IMR-90 (cell line): ENCODE results near the gene DDN. TPM values are rescaled to one million over a fixed set of nuclear protein-coding genes. Genes with fewer than 3 reads are reported as not detected.
A peak's percentile ranks its signal among the peaks of the same experiment; 100 is the strongest.

Experiments
- ATAC-seq: fragments of 200-7000 bp; cut with Tn5 transposase; 2 replicates; pipeline ENCODE4 v1.9.1; 2020; ENCODE audit warnings: low read depth, mild to moderate bottlenecking, moderate library complexity
- BruUV-seq: library from RNA; stranded (reverse); fragments of 400-500 nt; replicated peaks from 2 replicates; lab custom pipeline; 2021; lab: Mats Ljungman, UMichigan
- CTCF ChIA-PET: fragments of 300-600 bp; formaldehyde crosslinking; extraction: SDS; loops from one replicate; lab custom pipeline; 2021; ENCODE audit warnings: antibody characterized with exemption; lab: Yijun Ruan, JAX
- POLR2A ChIA-PET: fragments of 300-600 bp; sonication (Branson Sonifier 250); formaldehyde crosslinking; loops from one replicate; lab custom pipeline; 2022; ENCODE audit warnings: antibody characterized with exemption; ENCODE audit not compliant: unreplicated experiment; lab: Charles Lee
- DNase-seq: peaks from one replicate; pipeline ENCODE4 v3.0.0; 2013
- H2AFZ ChIP-seq: replicated peaks from 2 replicates; pipeline ENCODE3; 2013; ENCODE audit warnings: low read length, mild to moderate bottlenecking; ENCODE audit not compliant: poor library complexity
- H2AK5ac ChIP-seq: 2 replicates; pipeline ENCODE4 v1.6.1; 2013; ENCODE audit warnings: low read depth, low read length, inconsistent platforms
- H2AK9ac ChIP-seq: replicated peaks from 2 replicates; pipeline ENCODE3; 2013; ENCODE audit warnings: mild to moderate bottlenecking, low read depth, low read length, moderate library complexity; ENCODE audit not compliant: poor library complexity
- H2BK120ac ChIP-seq: 2 replicates; pipeline ENCODE4 v1.6.1; 2013; ENCODE audit warnings: low read depth, low read length, inconsistent platforms
- H2BK15ac ChIP-seq: 3 replicates; pipeline ENCODE4 v1.6.1; 2013; ENCODE audit warnings: low read depth, low read length, inconsistent platforms
- H2BK20ac ChIP-seq: 2 replicates; pipeline ENCODE4 v1.6.1; 2013; ENCODE audit warnings: low read depth, mild to moderate bottlenecking, inconsistent platforms, low read length, moderate library complexity
- H2BK5ac ChIP-seq: 2 replicates; pipeline ENCODE4 v1.6.1; 2013; ENCODE audit warnings: mild to moderate bottlenecking, low read depth, low read length, inconsistent platforms; ENCODE audit not compliant: poor library complexity, severe bottlenecking
- H3K14ac ChIP-seq: replicated peaks from 2 replicates; pipeline ENCODE4 v1.6.1; 2013; ENCODE audit warnings: low read depth, low read length, inconsistent platforms
- H3K18ac ChIP-seq: 2 replicates; pipeline ENCODE4 v1.6.1; 2013; ENCODE audit warnings: low read depth, low read length, control low read depth
- H3K23ac ChIP-seq: 2 replicates; pipeline ENCODE4 v1.6.1; 2013; ENCODE audit warnings: low read depth, low read length, inconsistent platforms
- H3K27ac ChIP-seq: 2 replicates; pipeline ENCODE4 v1.5.1; 2013; ENCODE audit warnings: mild to moderate bottlenecking, control low read depth, low read length; ENCODE audit not compliant: insufficient read depth
- H3K27me3 ChIP-seq: 2 replicates; pipeline ENCODE4 v1.6.1; 2013; ENCODE audit warnings: low read length; ENCODE audit not compliant: control insufficient read depth, insufficient read depth
- H3K36me3 ChIP-seq: 2 replicates; pipeline ENCODE4 v1.6.1; 2013; ENCODE audit warnings: low read length, mixed read lengths; ENCODE audit not compliant: control insufficient read depth, insufficient read depth
- H3K4ac ChIP-seq: 2 replicates; pipeline ENCODE4 v1.6.1; 2013; ENCODE audit warnings: low read depth, low read length, inconsistent platforms
- H3K4me1 ChIP-seq: 2 replicates; pipeline ENCODE4 v1.6.1; 2013; ENCODE audit warnings: low read length, mixed read lengths; ENCODE audit not compliant: control insufficient read depth, insufficient read depth
- H3K4me2 ChIP-seq: 2 replicates; pipeline ENCODE4 v1.6.1; 2013; ENCODE audit warnings: low read depth, mild to moderate bottlenecking, control low read depth, low read length, moderate library complexity
- H3K4me3 ChIP-seq: 2 replicates; pipeline ENCODE4 v1.5.1; 2013; ENCODE audit warnings: low read depth, mild to moderate bottlenecking, control low read depth, low read length, moderate library complexity; ENCODE audit not compliant: insufficient read depth
- H3K56ac ChIP-seq: 2 replicates; pipeline ENCODE4 v1.6.1; 2013; ENCODE audit warnings: low read length, inconsistent platforms; ENCODE audit not compliant: insufficient read depth; ENCODE audit errors: extremely low read depth
- H3K79me1 ChIP-seq, 2 experiments: 2 replicates each; pipeline ENCODE4 v1.6.1; 2013; ENCODE audit warnings: low read length in 2 of 2, inconsistent platforms in 1 of 2, low read depth in 1 of 2
- H3K9ac ChIP-seq: 2 replicates; pipeline ENCODE4 v1.6.1; 2013; ENCODE audit warnings: low read depth, low read length, control low read depth
- H3K9me1 ChIP-seq: 2 replicates; pipeline ENCODE4 v1.6.1; 2013; ENCODE audit warnings: low read length, inconsistent platforms; ENCODE audit not compliant: insufficient read depth
- H3K9me3 ChIP-seq: 2 replicates; pipeline ENCODE4 v1.6.1; 2013; ENCODE audit warnings: low read length; ENCODE audit not compliant: control insufficient read depth, insufficient read depth
- H4K20me1 ChIP-seq: 2 replicates; pipeline ENCODE4 v1.6.1; 2013; ENCODE audit warnings: low read length, inconsistent platforms; ENCODE audit not compliant: insufficient read depth
- H4K5ac ChIP-seq: 2 replicates; pipeline ENCODE4 v1.6.1; 2013; ENCODE audit warnings: mild to moderate bottlenecking, low read depth, low read length, control low read depth
- H4K8ac ChIP-seq, 2 experiments: 2 replicates each; pipeline ENCODE4 v1.6.1; 2013; ENCODE audit warnings: low read depth in 2 of 2, low read length in 2 of 2, control low read depth in 1 of 2, inconsistent platforms in 1 of 2
- H4K91ac ChIP-seq: 2 replicates; pipeline ENCODE4 v1.6.1; 2013; ENCODE audit warnings: low read depth, low read length, inconsistent platforms; ENCODE audit not compliant: insufficient read depth
- CHD1 ChIP-seq: IDR thresholded peaks from 2 replicates; pipeline ENCODE4 v1.6.1; 2012; ENCODE audit warnings: low read depth, low read length, improper control_type of control experiment
- MAFK ChIP-seq: IDR thresholded peaks from 2 replicates; pipeline ENCODE4 v1.6.1; 2012; ENCODE audit warnings: low read depth, low read length, improper control_type of control experiment
- MAZ ChIP-seq: IDR thresholded peaks from 2 replicates; pipeline ENCODE4 v1.6.1; 2012; ENCODE audit warnings: low read depth, mild to moderate bottlenecking, low read length, improper control_type of control experiment, moderate library complexity, borderline replicate concordance
- NFE2L2 ChIP-seq: fragments of 150-350 bp; IDR thresholded peaks from 2 replicates; pipeline ENCODE4 v1.6.1; 2016; ENCODE audit warnings: low read depth, mild to moderate bottlenecking, low read length
- RCOR1 ChIP-seq: IDR thresholded peaks from 2 replicates; pipeline ENCODE4 v1.6.1; 2012; ENCODE audit warnings: mild to moderate bottlenecking, low read length, improper control_type of control experiment; ENCODE audit not compliant: insufficient replicate concordance
- SMC3 ChIP-seq: fragments of 150-350 bp; IDR thresholded peaks from 2 replicates; pipeline ENCODE4 v1.6.1; 2016; ENCODE audit warnings: low read depth, mild to moderate bottlenecking, antibody characterized with exemption, low read length, moderate library complexity
- WGBS, 2 experiments: methylation state at CpG; one replicate each; pipeline versions ENCODE4 v1.1.5 to v1.1.7; 2013; ENCODE audit warnings: missing lambda C conversion rate in 2 of 2; ENCODE audit not compliant: insufficient read length in 1 of 2; ENCODE audit errors: extremely low coverage in 2 of 2; 5-methylcytosine and 5-hydroxymethylcytosine counted together
- dilution Hi-C: fragments of 300-500 bp; cut with HindIII; formaldehyde crosslinking; loops from one replicate; pipeline ENCODE4 v1.14.3; 2018; ENCODE audit warnings: low sequenced_read_pairs; ENCODE audit not compliant: unreplicated experiment
- in situ Hi-C: fragments of 300-500 bp; cut with MboI; formaldehyde crosslinking; loops from 3 replicates; pipeline ENCODE4 v1.14.3; 2019; ENCODE audit warnings: low sequenced_read_pairs, inconsistent platforms, mixed read lengths
- intact Hi-C: fragments of 100-400 bp; cut with micrococcal nuclease; formaldehyde crosslinking; loops from 2 replicates; pipeline ENCODE4 v1.10.0; 2022
- polyA plus RNA-seq, 3 experiments: library from polyadenylated mRNA; depleted of rRNA; stranded (reverse); fragments of >200 nt; gene quantifications; 2 replicates each; pipeline ENCODE4 v1.2.3, GENCODE V29; 2012; ENCODE audit warnings: low replicate concordance in 1 of 3
- total RNA-seq: library from RNA; depleted of rRNA; stranded (reverse); fragments of >200 nt; gene quantifications from 2 replicates; pipeline ENCODE4 v1.2.3, GENCODE V29; 2012
- TF ChIP-seq, protein P1 (sequence below): fragments of 150-350 bp; IDR thresholded peaks from 2 replicates; pipeline ENCODE4 v1.6.1; 2016; ENCODE audit warnings: low read depth, mild to moderate bottlenecking, low read length, moderate library complexity, borderline replicate concordance

Gene DDN
- total and polyA plus RNA-seq, 2 of the 4 experiments (the other 2 are of a cell fraction), result 0.18 to 0.21 TPM

DNA sequence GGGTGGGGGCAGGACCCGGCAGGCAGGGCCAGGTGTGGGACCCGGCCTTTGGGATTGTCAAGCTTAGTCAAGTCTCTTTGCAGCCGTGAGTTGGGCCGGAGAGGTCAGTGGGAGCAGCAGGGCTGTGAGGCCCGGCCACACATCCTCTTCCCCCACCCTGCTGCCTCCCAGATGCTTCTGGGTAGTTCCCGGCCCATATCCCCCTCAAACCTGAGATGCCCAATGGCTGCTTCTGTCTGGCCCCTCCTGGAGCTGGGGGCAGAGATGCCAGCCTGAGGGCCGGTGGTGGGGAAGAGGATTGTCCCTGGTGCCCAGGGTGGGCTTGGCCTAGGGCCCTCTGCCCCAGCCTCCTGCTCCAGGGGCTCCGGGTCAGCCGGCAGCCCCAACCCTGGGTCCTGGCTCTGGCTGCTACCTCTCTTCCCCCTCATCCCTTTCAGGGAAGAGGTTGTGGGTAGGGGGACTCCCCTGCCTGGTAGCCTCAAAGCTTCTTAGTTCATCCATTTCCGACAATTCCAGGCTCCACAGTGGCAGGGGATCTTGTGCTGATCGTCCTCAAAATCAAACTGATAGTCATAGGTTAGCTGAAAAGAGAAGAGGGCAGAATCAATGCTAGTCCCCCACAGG lies 22.2 kb upstream of the DDN start:
- Histone ChIP-seq H2BK15ac (no peak overlapping the region), H4K91ac (no peak overlapping the region), H2BK20ac (no peak overlapping the region), H3K23ac (no peak overlapping the region), H2AFZ (no peak overlapping the region), H4K5ac (no peak overlapping the region), H3K9ac (no peak overlapping the region), H3K4me3 (no peak overlapping the region), H3K27me3 (no peaks in the 10 kb centered on the region), H3K4me1 (peaks cover 3% of the 10 kb centered on the region), H3K36me3 (peaks cover 46% of the 10 kb centered on the region), H3K27ac (no peak overlapping the region), H3K79me1 (peaks cover 35 to 40% of the 10 kb centered on the region in 2 experiments), H2AK9ac (no peak overlapping the region), H4K8ac (no peak overlapping the region), H3K18ac (no peak overlapping the region), H3K9me3 (no peaks in the 10 kb centered on the region), H2BK5ac (no peak overlapping the region), H2AK5ac (no peak overlapping the region), H2BK120ac (no peak overlapping the region), H3K4me2 (no peak overlapping the region), H3K4ac (no peak overlapping the region), H3K9me1 (no peaks in the 10 kb centered on the region), H3K56ac (no peak overlapping the region), H3K14ac (no peak overlapping the region), H4K20me1 (0 out of 2 replicates have a peak, but pooled peaks cover 2% of the 10 kb centered on the region)
- TF ChIP-seq NFE2L2 (no peak), SMC3 (no peak), RCOR1 (no peak), MAFK (no peak), MAZ (no peak), CHD1 (no peak)
- TF ChIP-seq, protein P1, sequence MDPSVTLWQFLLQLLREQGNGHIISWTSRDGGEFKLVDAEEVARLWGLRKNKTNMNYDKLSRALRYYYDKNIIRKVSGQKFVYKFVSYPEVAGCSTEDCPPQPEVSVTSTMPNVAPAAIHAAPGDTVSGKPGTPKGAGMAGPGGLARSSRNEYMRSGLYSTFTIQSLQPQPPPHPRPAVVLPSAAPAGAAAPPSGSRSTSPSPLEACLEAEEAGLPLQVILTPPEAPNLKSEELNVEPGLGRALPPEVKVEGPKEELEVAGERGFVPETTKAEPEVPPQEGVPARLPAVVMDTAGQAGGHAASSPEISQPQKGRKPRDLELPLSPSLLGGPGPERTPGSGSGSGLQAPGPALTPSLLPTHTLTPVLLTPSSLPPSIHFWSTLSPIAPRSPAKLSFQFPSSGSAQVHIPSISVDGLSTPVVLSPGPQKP, result no peak
- DNase-seq (no peak), ATAC-seq (no peak)
- WGBS, 2 experiments, result no CpG with 5 or more reads among the region's 11 CpGs
- in situ Hi-C loops, result no loop called here
- TSS peak; percentile 60 for BruUV-seq
- ChIA-PET CTCF (no interaction called here), POLR2A (no interaction called here)
- dilution Hi-C loops, result no loop called here
- intact Hi-C loops, result no loop called here
